HT-29 (cell line): ENCODE data around the gene PODXL2. TPM values are rescaled to one million over a fixed set of nuclear protein-coding genes. Genes with fewer than 3 reads are reported as not detected.
"Not testable (repeated sequence)": the region's sequence is repeated elsewhere in the genome, so short reads cannot be mapped to it uniquely, and the experiment has no call there.

Experiments used
- DNase-seq: peaks from one replicate; pipeline ENCODE4 v3.0.0-alpha.2; 2015; ENCODE audit warnings: low spot score
- total RNA-seq: library from RNA; depleted of rRNA; stranded (reverse); fragments of >200 nt; shearing (Covaris generic); gene quantifications from 2 replicates; pipeline ENCODE4 v1.2.3, GENCODE V29; 2014

The PODXL2 gene
- total RNA-seq, 1 experiment from 2014 or later: 41.7 TPM

DNA sequence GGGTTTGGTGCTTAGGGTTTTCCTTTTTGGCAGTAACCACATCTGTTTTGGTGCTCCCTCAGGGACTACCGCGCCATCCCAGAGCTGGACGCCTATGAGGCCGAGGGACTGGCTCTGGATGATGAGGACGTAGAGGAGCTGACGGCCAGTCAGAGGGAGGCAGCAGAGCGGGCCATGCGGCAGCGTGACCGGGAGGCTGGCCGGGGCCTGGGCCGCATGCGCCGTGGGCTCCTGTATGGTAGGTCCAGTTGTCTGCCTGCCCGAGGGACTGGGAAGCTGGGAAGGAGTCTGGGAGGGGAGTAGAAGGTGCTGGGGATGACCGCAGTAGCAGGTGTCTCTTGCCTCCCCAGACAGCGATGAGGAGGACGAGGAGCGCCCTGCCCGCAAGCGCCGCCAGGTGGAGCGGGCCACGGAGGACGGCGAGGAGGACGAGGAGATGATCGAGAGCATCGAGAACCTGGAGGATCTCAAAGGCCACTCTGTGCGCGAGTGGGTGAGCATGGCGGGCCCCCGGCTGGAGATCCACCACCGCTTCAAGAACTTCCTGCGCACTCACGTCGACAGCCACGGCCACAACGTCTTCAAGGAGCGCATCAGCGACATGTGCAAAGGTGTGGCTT, 24.3 kb upstream of the PODXL2 start:
- DNase-seq: no peak

DNA sequence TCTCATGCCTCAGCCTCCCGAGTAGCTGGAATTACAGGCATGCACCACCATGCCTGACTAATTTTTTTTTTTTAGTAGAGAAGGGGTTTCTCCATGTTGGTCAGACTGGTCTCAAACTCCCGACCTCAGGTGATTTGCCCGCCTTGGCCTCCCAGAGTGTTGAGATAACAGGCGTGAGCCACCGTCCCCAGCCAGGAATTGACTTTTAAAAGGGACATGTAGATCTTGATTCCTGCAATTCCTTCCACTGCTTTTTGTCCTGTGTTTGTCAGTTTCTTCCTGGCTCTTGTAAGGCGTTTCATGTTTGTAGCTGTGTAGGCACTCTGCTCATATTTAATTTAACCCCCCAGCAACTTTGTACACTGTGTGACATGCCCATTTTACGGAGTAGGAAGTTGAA, 23.4 kb upstream of the PODXL2 start:
- not testable (repeated sequence) for DNase-seq

DNA sequence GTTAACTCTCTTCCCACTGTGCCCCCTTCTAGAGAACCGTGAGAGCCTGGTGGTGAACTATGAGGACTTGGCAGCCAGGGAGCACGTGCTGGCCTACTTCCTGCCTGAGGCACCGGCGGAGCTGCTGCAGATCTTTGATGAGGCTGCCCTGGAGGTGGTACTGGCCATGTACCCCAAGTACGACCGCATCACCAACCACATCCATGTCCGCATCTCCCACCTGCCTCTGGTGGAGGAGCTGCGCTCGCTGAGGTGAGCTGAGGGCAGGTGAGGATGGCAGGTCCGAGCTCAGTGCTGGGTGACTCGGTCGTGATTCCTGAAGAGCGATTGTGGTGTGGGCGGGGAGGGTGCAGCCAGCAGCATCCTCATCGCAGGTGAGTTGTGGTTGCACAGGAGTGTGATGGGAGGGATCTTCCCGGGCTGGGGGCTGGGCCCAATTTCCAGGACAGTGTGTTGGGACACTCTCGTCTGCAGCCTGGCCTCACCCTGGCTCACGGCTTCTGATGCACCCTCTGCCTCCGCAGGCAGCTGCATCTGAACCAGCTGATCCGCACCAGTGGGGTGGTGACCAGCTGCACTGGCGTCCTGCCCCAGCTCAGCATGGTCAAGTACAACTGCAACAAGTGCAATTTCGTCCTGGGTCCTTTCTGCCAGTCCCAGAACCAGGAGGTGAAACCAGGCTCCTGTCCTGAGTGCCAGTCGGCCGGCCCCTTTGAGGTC, 22.7 kb upstream of the PODXL2 start:
- no peak for DNase-seq

DNA sequence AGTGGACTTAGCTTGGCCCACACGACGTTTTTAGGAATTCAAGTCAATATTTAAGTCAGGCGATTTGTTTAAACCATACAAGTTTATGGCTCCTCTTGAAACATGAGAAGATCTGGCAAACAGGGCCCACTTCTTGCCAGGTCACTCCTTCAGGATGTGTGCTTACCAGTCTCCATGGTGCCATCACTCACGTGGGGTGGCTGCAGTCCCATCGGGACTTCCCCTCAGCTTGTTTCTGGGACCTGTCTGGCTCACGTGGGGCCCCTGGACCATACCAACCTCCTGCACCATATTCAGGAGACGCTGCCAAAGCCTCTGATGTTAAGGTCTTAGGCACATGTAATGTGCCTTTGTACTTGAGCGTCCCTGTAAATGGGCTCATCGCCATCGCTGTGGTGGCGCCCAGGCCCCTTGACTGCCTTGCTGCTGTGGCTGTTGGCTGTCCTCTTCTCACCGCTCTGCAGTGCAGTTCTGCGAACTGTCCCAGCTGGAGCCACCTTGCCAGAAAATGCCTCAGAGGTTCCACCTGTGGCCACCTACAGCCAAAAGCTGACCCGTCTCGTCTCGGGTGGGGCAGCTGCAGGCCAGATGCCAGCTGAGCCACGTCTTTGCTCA, 21.9 kb upstream of the PODXL2 start:
- no peak for DNase-seq

DNA sequence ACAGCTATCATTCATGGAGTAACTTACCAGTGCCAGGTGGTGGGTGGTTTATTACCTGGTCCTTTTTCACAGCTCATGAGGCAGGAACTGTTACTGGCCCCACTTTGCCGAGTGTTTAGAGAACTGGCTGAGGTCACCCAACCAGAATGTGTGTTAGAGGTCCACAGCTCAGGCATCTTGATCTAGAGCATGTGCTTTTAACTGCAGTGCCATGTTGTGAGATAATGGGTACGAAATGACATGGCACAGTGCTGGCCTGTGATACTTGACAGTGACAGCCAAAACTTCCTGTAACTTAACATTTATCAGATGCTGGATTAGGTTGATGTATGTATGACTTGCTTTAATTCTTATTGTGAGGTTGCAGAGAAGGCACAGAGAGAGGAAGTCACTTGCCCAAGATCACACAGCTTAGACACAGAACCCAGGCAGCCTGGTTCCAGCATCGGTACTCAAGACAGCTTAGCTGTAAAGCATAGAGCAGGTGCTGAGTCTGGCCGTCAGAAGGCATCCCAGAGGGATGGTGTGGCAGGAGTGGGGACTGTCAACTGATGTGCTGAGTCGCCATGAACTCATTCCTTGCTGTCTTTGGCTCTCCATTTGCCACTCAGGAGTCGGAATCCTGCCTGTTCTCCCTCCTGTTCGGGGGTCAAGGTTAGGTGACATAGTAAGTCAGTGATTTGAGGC, 21.2 kb upstream of the PODXL2 start:
- DNase-seq: no peak

DNA sequence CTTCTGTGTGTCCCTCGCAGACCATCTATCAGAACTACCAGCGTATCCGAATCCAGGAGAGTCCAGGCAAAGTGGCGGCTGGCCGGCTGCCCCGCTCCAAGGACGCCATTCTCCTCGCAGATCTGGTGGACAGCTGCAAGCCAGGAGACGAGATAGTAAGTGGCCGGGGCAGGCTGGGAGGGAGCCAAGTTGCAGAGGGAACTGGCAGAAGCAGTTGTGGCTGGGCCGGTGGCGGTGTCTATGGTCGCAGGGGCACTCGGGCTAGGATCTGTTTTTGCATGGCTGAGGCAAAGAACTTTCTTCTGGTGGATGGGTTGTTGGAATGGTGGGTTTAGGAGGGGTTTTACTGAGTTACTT, 20.6 kb upstream of the PODXL2 start:
- DNase-seq: no peak

DNA sequence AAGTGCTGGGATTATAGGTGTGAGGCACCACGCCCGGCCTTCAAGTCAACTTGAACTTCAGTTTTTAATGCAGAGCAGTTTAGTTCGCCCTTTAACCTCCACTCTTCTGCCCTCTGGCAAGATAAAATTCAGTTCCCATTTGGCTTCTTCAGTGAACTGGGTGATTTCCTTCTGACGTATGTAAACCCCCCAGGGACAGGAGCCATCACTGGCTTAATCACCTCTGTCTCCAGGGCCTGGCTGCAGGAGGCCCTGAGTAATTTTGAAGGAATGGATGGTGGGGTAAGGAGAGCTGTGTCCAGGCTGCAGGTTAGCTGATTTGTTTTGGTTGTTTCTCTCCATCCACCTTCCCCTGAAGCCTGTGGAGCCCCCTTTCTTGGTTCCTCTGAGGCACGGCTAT, 18.9 kb upstream of the PODXL2 start:
- no peak for DNase-seq

DNA sequence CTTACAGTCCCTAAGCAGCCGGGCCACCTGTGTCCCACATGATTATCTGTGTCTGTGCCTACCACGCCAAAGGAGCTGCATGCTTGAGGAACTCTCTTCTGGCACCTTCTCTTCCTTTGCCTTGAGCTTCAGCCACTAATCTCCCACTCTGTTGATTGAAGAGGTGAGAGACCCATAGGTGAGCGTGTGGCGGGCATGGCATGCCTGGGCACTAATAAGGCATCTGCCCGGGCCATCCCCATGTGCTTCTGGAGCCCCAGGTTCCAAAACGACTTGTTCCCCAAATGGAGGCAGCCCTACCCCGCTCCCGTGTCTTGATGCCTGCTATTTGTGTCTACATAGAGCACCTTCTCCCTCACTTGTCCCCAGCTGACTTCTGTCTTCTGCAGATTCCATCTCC, 17.7 kb upstream of the PODXL2 start:
- DNase-seq: no peak

DNA sequence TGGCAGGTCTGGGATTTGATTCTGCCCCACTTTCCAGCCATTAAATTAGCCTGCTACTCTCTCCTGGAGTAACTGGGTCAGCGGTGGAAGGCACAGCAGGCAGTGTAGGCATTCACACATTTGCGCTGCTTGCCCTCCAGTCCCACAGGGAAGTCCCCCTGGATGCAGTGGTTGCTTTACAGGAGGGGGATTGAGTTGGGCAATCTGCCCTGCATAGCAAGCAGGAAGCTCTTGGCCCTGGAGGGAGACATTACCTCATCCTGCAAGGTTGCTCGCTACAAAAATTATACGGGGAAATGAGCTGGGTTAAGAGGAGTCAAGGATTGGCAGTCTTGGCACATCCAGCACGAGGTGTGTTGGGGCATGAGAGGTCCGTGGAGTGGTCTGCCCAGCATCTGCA, 16.0 kb upstream of the PODXL2 start:
- DNase-seq: no peak

DNA sequence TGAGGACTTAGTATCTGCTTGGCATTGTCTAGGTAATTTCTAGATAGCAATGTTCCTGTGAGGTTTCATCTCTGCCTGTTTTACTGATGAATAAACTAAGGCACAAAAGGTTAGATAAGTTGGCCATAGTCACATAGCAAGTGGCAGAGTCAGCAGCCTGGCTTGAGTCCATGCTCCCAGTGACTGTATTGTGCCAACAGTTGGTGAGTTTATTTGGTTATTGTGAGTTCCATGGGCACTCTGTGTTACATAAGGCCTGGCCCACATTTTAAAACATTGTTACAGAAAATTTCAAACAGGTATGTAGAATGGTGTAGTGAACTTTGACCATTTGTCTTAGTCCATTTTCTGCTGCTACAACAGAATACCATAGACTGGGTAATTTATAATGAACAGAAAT, 15.6 kb upstream of the PODXL2 start:
- no peak for DNase-seq

DNA sequence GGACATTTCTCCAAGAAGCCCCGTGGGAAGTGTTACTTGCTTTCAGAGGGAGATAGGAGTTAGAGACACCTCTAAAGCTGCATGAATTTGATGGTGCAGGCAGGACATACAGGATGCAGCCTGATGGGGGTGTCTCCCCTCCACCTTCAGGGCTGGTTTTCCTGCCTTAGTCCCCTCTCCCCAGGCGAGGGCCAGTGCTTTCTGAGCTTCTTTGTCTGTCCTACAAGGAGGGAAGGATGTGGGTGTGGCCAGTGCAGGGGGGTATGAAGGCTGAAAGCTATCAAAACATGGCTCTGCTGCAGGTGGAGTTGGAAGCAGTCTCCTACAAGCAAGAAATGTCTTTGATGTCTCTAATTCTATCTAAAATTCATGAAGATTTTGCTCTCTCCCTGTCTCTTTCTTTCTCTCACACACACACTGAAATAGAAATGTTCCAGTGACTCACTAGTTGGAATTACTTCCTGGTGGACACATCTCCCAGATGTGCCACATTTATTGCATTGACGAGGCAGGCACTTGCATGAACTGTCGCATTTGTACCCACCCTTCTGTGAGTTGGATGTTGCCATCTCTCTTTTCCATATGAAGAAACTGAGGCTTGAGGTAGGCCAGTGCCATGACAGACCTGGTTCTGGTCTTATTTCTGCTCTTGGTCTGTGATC, 13.9 kb upstream of the PODXL2 start:
- DNase-seq: no peak

DNA sequence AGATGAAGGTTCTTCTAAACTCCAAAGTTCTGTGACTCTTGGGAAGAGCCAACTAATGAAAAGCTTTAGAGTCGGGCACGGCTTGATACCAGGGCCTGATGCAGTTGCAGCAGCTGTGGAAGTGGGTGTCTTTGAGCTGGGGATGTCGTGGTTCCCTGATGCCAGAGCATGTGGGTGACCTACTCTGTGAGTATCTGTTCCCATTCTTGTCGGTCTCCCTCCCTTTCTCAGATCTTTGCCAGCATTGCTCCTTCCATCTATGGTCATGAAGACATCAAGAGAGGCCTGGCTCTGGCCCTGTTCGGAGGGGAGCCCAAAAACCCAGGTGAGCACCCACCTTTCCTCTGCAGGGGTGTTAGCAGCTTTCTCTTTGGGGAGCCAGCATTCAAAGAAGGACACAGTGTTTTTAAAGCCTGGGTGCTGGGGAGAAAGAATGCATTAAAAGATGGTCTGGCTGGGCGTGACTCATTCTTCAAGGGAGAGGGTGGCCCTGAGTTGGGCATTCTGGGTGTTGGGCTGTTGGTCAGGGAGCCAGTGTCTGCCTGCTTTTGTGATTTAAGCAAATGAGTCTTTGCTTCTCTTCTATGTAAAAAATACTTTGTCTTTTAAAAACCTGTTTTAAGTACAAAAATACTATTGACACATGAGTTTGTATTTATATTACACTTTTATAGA, 13.2 kb upstream of the PODXL2 start:
- DNase-seq: no peak

DNA sequence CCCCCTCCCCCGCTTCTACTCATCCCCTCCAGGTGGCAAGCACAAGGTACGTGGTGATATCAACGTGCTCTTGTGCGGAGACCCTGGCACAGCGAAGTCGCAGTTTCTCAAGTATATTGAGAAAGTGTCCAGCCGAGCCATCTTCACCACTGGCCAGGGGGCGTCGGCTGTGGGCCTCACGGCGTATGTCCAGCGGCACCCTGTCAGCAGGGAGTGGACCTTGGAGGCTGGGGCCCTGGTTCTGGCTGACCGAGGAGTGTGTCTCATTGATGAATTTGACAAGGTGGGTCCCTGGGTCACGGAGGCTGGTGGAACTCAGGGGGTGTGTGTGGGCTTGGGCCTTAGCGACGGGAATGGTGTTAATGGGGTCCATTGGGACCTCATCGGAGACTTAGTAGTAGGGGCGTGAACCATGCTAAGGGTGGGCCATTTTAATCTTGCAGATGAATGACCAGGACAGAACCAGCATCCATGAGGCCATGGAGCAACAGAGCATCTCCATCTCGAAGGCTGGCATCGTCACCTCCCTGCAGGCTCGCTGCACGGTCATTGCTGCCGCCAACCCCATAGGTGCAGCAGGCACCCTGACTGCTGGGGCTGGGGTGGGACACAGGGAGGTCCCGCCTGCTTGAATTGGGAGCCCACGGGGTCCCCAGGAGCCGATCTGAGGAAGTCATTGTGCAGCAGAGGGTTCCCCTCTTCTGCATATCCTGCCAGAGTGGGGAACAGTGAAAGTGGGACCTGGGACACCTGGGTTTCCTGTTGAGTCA, 12.0 kb upstream of the PODXL2 start:
- no peak for DNase-seq

DNA sequence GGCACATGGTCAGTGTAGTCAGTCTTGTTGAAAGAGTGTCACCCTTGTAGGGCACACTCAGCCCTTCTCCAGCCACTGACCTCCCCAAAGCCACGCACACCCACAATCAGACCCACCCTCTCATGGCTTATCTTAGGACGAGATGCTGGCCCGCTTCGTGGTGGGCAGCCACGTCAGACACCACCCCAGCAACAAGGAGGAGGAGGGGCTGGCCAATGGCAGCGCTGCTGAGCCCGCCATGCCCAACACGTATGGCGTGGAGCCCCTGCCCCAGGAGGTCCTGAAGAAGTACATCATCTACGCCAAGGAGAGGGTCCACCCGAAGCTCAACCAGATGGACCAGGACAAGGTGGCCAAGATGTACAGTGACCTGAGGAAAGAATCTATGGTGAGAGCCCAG, 10.1 kb upstream of the PODXL2 start:
- no peak for DNase-seq

DNA sequence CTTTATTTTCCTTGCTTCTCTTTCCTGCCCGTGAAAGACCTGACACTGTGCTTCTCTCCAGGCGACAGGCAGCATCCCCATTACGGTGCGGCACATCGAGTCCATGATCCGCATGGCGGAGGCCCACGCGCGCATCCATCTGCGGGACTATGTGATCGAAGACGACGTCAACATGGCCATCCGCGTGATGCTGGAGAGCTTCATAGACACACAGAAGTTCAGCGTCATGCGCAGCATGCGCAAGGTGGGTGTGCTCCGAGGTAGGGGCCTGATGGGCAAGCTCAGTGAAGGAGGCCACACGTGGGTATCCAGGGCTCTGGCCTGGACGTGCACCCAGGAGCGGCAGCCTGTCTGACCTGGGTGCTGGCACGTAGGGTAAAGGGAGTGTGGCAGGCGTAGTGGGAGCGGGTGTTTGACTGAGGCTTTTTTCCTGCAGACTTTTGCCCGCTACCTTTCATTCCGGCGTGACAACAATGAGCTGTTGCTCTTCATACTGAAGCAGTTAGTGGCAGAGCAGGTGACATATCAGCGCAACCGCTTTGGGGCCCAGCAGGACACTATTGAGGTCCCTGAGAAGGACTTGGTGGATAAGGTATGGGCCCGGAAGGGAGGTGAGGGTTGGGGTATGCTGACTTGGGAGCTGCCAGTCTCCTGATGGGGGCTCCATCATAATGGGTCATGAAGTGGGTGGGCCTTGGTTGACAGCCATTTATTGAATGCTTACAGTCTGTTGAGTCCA, 8.2 kb upstream of the PODXL2 start:
- DNase-seq: no peak

DNA sequence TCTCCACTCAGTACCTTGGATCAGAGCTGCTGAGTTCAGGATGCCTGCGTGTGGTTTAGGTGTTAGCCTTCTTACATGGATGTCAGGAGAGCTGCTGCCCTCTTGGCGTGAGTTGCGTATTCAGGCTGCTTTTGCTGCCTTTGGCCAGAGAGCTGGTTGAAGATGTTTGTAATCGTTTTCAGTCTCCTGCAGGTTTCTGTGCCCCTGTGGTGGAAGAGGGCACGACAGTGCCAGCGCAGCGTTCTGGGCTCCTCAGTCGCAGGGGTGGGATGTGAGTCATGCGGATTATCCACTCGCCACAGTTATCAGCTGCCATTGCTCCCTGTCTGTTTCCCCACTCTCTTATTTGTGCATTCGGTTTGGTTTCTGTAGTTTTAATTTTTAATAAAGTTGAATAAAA, 7.0 kb upstream of the PODXL2 start:
- no peak for DNase-seq

DNA sequence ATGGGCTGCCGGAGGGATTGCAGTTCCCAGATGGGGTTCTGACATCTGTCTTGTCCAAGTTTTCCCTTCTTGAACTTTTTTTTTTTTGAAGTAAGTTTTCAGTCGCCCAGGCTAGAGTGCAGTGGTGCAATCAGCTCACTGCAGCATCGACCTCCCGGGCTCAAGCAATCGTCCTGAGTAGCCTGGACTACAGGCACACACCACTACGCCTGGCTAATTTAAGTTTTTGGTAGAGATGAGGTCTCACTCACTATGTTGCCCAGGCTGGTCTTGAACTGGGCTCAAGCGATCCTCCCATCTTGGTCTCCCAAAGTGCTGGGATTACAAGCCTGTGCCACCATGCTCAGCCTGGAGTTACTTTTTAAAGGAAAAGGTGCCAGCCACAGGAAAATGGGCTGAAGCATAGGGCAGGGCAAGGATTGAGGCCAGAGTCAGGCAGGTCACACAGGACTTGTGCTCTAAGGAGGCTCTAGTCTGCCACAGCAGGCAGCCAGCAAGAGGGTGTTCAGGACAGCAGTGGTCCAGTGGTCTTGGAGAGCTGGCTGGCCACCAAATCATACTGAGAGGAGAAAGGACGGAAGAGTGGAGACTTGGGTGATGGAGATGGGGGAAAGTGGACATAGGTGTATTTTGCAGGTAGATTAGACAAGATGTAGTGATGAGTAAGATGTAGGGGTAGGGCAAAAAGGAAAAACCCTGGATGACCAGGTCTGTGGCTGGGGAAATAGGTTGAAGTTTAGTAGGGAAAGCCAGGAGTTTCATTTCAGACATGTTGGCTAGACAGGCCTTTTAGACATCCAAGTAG, 6.0 kb upstream of the PODXL2 start:
- no peak for DNase-seq

DNA sequence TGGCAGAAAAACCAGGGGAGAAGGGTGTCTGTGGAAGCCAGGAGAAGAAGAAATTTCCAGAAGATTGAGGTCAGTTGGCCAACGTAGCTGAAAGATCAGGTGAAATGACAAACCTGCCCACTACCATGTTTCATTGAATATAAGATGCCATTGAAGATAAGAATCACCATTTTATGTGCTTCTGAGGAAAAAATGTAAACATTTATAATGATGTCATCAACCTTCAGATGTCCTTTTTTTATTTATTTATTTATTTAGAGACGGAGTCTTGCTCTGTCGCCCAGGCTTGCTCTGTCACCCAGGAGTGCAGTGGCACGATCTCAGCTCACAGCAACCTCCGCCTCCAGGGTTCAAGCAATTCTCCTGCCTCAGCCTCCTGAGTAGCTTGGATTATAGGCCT, 4.9 kb upstream of the PODXL2 start:
- DNase-seq: no peak

DNA sequence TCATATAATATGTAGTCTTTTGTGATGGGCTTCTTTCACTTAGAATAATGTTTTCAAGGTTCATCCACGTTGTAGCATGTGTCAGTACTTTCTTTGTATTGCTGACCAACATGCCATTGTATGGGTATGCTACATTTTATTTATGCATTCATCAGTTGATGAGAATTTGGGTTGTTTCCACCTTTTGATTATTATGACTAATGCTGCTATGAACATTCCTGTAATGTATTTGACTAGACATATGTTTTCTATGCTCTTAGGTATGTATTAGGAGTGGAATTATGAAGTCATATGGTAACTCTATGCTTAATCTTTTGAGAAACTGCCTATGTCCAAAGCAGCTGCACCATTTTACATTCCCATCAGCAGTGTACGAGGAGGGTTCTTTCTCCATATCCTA, 3.2 kb upstream of the PODXL2 start:
- no peak for DNase-seq
